Measurements from ENCODE around the gene ZNF287.
"Not testable (repeated sequence)": the region's sequence is repeated elsewhere in the genome, so short reads cannot be mapped to it uniquely, and the experiment has no call there.

The ZNF287 gene

DNA sequence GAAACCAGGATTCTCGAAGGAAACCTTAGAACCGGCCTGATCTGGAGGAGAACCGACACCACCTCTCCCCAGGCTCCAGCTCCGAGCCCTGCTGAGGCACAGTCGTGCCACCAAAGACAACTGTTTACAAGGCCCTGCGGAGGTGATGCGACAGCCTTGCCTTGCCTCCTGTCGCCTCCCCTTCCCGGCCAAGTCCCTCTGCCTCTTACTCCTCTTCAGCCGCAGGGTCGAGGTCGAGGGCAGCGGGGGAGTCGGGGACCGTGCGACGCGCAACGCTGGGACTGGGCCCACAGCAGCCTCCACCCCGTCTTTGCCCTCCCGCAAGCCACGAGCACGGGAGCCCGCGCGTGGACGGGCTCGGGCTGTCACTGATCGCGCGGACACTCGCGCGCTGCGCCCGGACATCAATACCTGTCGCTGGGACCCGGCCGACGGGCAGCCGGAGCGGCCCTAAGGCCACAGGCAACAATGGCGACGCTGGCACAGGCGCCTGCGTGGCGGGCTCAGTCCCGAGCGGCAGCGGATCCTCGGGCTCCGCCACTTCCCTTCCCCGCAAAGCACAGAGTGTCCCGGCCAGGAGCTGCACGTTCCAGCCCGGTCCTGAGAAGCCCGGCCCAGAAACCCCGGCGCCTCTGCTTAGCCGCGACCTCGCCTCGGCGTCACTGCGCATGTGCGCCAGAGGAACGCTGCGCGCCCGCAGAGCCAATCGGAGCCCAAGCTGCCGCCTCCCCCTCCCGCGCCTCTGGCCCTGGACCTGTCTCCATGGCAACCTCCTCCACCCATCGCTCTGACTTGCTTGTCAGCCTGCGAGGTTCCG, at the start of gene ZNF287:
Gene ZNF287, minus strand, starts transcription at position 664 of the 817 bp plus-strand sequence. CDS start 1,473 bp downstream, outside the sequence.
- DNase-seq = peak; percentile 64 to 97 (median 91)

GRCh38 chr17:16617481-16618060, 48.6 kb upstream of the ZNF287 start:
- DNase-seq = no peak

DNA sequence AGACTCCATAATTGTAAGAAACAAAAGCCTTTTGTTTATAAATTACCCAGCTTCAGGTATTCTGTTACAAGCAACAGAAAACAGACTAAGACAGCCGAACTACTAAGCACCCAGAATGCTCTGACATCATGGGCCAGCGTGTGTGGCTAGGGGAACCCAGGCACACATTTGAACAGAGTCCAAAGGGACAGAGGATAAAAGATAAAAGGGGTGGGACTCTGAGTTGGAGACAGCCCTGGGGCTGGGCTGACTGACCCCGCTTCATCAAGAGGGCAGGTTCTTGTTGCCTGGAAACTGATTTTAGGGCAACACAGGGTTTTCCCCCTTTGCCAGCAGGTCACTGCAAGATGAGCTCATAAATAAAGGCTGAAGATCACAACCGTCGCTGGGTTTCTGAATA, 30.5 kb upstream of the ZNF287 start:
- DNase-seq = no peak

DNA sequence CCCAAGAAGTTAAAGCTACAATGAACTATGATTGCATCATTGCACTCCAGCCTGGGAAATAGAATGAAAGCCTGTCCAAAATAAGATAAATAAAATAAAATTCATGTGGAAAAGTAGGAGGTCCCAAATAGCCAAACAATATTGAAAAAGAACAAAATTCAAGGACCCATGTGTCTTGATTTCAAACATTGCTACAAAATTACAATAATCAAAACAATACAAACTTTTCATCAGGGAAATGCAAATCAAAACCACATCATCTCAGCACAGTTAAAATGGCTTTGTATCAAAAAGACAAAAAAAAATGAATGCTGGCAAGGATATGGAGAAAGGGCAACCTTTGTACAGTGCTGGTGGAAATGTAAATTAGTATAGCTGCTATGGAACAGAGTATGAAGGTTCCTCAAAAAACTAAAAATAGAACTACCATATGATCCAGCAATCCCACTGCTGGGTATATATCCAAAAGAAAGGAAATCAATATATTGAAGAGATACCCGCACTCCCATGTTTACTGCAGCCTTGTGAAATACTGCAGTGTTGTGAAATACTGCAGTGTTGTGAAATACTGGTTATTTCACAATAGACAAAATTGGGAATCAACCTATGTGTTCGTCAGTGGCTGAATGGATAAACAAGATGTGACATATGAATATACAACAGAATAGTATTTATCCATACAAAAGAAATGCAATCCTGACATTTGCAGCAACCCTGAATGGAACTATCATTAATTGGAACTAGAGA, 24.5 kb upstream of the ZNF287 start:
- no peak for DNase-seq

- DNase-seq = peak; percentile 18 to 96 (median 83)
Observed at GRCh38 chr17:16589097-16589969, 20.3 kb upstream of the ZNF287 start.

- DNase-seq = no peak
Observed at GRCh38 chr17:16585796-16586195, 16.8 kb upstream of the ZNF287 start.

GRCh38 chr17:16584273-16584995, 15.4 kb upstream of the ZNF287 start:
- DNase-seq = peak; percentile 33 to 96 (median 85)

DNA sequence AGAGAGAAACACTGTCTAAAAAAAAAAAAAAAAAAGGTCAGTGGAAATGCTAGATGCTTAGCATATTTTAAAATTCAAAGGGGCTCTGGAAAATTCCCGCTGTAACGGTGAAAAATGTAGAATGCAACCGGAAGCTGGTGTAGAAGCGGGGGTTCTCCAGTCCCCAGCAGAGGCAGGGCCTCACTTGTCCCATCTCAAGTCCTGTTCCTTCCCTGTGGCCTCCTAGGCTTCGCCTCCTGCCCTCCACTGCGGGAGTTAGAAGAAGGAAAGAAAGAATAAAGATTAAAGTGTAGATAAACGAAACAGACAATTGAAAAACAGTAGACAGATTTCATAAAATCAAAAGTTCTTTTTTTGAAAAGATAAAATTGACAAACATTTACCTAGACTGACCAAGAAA, 14.8 kb upstream of the ZNF287 start:
- no peak for DNase-seq

GRCh38 chr17:16573466-16573865, 4.5 kb upstream of the ZNF287 start:
- no peak for DNase-seq

- DNase-seq = no peak
Observed at GRCh38 chr17:16569358-16569712, 331 bp upstream of the ZNF287 start.

- DNase-seq = no peak
Observed at GRCh38 chr17:16552637-16553045, 16.4 kb downstream of the ZNF287 start.

DNA sequence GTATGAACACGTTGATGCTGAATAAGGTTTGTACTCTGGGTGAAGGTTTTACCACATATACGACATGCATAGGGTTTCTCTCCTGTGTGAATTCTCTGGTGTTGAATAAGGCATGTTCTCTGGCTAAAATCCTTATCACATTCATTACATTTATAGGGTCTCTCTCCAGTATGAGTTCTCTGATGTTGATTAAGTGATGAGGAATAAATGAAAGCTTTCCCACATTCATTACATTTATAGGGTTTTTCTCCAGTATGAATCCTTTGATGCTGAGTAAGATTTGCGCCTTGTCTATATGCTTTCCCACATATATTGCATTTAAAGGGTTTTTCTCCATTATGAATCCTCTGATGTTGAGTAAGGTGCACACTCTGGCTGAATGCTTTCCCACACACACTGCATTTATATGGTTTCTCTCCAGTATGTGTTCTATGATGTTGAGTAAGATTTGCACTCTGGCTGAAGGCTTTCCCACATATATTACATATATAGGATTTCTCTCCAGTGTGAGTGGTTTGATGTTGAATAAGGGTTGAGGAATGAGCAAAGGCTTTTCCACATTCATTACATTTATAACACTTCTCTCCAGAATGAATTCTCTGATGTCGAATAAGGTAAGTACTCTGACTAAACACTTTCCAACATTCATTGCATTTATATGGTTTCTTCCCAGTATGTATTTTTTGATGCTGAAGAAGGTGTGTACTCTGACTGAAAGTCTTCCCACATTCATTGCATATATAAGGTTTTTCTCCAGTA, 16.9 kb downstream of the ZNF287 start:
- DNase-seq = no peak

DNA sequence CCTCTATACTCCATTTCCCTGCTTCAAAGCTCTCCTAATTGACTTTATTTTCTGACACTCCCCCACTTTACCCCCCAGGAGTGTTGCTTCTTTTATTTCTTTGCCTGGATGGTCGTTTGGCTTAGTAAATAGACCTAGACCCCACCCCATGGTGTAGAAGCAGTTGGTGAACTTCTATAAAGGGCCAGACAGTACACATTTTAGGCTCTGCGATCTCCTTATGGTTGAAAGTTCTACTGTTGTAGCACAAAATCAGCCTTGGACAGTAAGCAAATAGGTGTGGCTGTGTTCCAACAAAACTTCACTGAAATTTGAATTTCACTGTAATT, 31.9 kb downstream of the ZNF287 start:
- no peak for DNase-seq

DNA sequence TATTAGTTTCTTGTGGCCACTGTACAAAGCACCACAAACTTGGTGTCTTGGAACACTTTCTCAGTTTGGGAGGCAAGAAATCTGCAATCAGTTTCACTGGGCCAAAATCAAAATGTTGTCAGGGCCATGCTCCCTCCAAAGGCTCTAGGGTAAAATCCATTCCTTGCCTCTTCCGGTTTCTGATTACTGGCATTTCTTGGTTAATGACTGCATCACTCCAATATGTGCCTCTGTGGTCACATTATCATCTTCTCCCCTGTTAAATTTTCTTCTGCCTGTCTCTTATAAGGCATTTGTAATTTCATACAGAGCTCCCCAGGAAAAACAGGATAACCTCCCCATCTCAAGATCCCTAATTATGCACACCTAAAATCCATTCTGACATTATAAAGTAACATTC, 34.8 kb downstream of the ZNF287 start:
- no peak for DNase-seq

DNA sequence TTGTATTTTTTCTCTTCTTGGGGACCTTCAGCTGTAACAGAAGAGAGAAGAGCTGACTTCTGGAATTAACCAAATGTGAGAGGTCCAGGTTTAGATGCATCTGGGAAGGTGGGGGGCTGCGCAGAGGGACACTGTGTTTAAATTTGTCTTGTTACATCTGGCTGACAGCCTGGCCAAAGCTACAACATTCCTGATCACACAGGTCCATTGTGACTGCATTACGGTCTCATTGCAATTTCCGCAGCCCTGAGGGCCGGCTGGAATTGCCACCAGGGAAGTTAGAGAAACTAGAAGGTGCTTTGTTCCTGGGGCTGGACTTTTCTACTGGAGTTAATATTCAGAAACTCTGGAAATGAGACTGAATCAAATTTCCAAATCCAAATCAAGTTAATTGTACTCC, 39.1 kb downstream of the ZNF287 start:
- DNase-seq = no peak

DNA sequence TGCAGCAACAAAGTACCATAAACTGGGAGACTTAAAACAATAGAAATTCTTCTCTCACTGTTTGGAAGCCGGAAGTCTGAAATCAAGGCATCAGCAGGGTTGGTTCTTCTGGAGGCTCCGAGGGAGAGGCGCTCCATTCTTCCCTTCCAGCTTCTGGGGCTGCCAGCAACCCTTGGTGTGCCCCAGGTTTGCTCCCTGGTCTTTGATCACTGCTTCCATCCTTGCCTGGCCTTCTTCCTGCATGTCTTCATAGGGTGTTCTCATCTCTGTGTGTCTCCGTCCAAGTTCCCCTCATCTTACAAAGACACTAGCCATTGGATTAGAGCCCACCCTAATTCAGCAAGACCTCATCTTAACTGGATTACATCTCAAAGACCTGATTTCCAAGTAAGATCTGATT, 41.7 kb downstream of the ZNF287 start:
- DNase-seq = no peak

- DNase-seq = not testable (repeated sequence)
Observed at GRCh38 chr17:16525556-16525955, 43.4 kb downstream of the ZNF287 start.

GRCh38 chr17:16521070-16521727, 47.8 kb downstream of the ZNF287 start:
- peak in 50 of 56 donors; percentile 2 to 81 (median 38) for DNase-seq

DNA sequence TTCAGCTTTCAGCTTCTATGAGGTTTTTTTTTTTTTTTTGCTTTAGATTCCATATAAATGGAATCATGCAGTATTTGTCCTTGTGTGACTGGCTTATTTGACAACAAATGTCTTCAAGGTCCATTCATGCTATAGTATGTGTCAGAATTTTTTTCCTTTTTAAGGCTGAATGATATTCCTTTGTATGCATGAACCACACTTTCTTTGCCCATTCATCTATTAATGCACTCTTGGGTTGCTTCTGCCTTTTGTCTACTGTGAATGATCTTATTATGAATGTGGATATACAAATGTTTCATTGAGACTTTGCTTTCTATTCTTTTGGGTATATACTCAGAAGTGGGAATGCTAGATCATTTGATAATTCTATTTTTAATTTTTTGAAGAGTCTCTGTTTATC, 50.0 kb downstream of the ZNF287 start:
- no peak for DNase-seq

Data from amygdala (tissue), 56 donors.